SK-N-SH (cell line): Measurements from ENCODE around the gene HOXD11. TPM values are rescaled to one million over a fixed set of nuclear protein-coding genes. Genes with fewer than 3 reads are reported as not detected.

Experiments
- CTCF ChIA-PET: fragments of 300-600, 350-600 bp; formaldehyde crosslinking; extraction: SDS; loops from one replicate; lab custom pipeline; 2021; lab: Yijun Ruan, JAX
- POLR2A ChIA-PET: fragments of 350-600 bp; sonication (Branson Sonifier 250); formaldehyde crosslinking; extraction: SDS; loops from one replicate; lab custom pipeline; 2020; ENCODE audit warnings: antibody characterized with exemption, inconsistent platforms; lab: Yijun Ruan, JAX
- DNase-seq: peaks from one replicate; pipeline ENCODE4 v3.0.0; 2012
- H2AFZ ChIP-seq: fragments of 200-600 bp; sonication (generic); 2 replicates; pipeline ENCODE4 v1.8.1; 2016; ENCODE audit warnings: antibody characterized with exemption, mild to moderate bottlenecking, low read depth
- H3F3A ChIP-seq: fragments of 200-600 bp; sonication (generic); replicated peaks from 2 replicates; pipeline ENCODE3; 2016; ENCODE audit warnings: antibody characterized with exemption, mild to moderate bottlenecking; ENCODE audit not compliant: insufficient read depth
- H3K27ac ChIP-seq, 2 experiments: fragments of 200-500 bp in 1 of 2; fragments of 200-600 bp in 1 of 2; sonication (Bioruptor generic) in 1 of 2; sonication (generic), shearing (Covaris generic) in 1 of 2; 2 replicates each; pipeline versions ENCODE4 v1.5.1 to v1.6.1; 2014 to 2016; ENCODE audit warnings: low read depth in 2 of 2, inconsistent platforms in 1 of 2, low read length in 1 of 2, mild to moderate bottlenecking in 1 of 2, mixed read lengths in 1 of 2
- H3K27me3 ChIP-seq: fragments of 200-600 bp; sonication (generic), shearing (Covaris generic); 2 replicates; pipeline ENCODE4 v1.6.1; 2016; ENCODE audit warnings: mixed run types; ENCODE audit not compliant: insufficient read depth
- H3K36me3 ChIP-seq, 2 experiments: fragments of 200-500 bp in 1 of 2; fragments of 200-600 bp in 1 of 2; sonication (Bioruptor generic) in 1 of 2; sonication (generic) in 1 of 2; replicated peaks in 1 of 2; 2 replicates each; pipeline versions ENCODE3 to v1.5.1; 2014 to 2016; ENCODE audit warnings: low read length in 1 of 2, mild to moderate bottlenecking in 1 of 2; ENCODE audit not compliant: insufficient read depth in 2 of 2, control insufficient read depth in 1 of 2
- H3K4me1 ChIP-seq, 2 experiments: fragments of 200-500 bp in 1 of 2; fragments of 200-600 bp in 1 of 2; sonication (Bioruptor generic) in 1 of 2; sonication (generic), shearing (Covaris generic) in 1 of 2; 2 replicates each; pipeline versions ENCODE4 v1.5.1 to v1.6.1; 2014 to 2016; ENCODE audit warnings: low read depth in 1 of 2, low read length in 1 of 2, mixed run types in 1 of 2; ENCODE audit not compliant: insufficient read depth in 2 of 2, control insufficient read depth in 1 of 2
- H3K4me2 ChIP-seq: fragments of 200-600 bp; sonication (generic), shearing (Covaris generic); 2 replicates; pipeline ENCODE4 v1.6.1; 2017; ENCODE audit warnings: mixed run types
- H3K4me3 ChIP-seq, 2 experiments: fragments of 200-500 bp in 1 of 2; fragments of 200-600 bp in 1 of 2; sonication (Bioruptor generic) in 1 of 2; sonication (generic), shearing (Covaris generic) in 1 of 2; 2 replicates each; pipeline versions ENCODE4 v1.5.1 to v1.8.1; 2014 to 2016; ENCODE audit warnings: low read depth in 2 of 2, inconsistent platforms in 1 of 2, low read length in 1 of 2, mild to moderate bottlenecking in 1 of 2, mixed read lengths in 1 of 2, moderate library complexity in 1 of 2
- H3K79me2 ChIP-seq: fragments of 200-600 bp; sonication (generic); 2 replicates; pipeline ENCODE4 v1.8.1; 2017; ENCODE audit warnings: mild to moderate bottlenecking; ENCODE audit not compliant: insufficient read depth
- H3K9ac ChIP-seq: fragments of 200-600 bp; sonication (generic); 2 replicates; pipeline ENCODE4 v1.6.1; 2017; ENCODE audit warnings: mixed run types
- H3K9me2 ChIP-seq: fragments of 200-600 bp; sonication (generic); 2 replicates; pipeline ENCODE4 v1.6.1; 2017; ENCODE audit warnings: mixed run types
- H3K9me3 ChIP-seq: fragments of 200-600 bp; sonication (generic); 2 replicates; pipeline ENCODE4 v1.6.1; 2017; ENCODE audit warnings: mixed run types, mild to moderate bottlenecking, moderate library complexity
- H4K20me1 ChIP-seq: fragments of 200-600 bp; sonication (generic); 2 replicates; pipeline ENCODE4 v1.6.1; 2017; ENCODE audit warnings: mild to moderate bottlenecking, mixed run types; ENCODE audit not compliant: insufficient read depth
- ELF1 ChIP-seq: IDR thresholded peaks from 2 replicates; pipeline ENCODE4 v1.4.0; 2012
- FOXJ3 ChIP-seq: sonication (generic); formaldehyde crosslinking; IDR thresholded peaks from 2 replicates; pipeline ENCODE4 v1.5.1; 2020; ENCODE audit warnings: mild to moderate bottlenecking, missing genetic modification reagents
- FOXM1 ChIP-seq: IDR thresholded peaks from 2 replicates; pipeline ENCODE4 v1.4.0; 2012; ENCODE audit warnings: low read depth, mild to moderate bottlenecking
- GABPA ChIP-seq: IDR thresholded peaks from 2 replicates; pipeline ENCODE4 v1.4.0; 2012; ENCODE audit warnings: low read depth, mild to moderate bottlenecking
- MAX ChIP-seq: IDR thresholded peaks from 2 replicates; pipeline ENCODE4 v1.4.0; 2012; ENCODE audit warnings: low read depth
- MEF2A ChIP-seq: IDR thresholded peaks from 2 replicates; pipeline ENCODE4 v1.4.0; 2012; ENCODE audit warnings: low read depth, borderline replicate concordance
- MXI1 ChIP-seq: IDR thresholded peaks from 2 replicates; pipeline ENCODE4 v1.6.1; 2012; ENCODE audit warnings: mild to moderate bottlenecking, low read depth, low read length, improper control_type of control experiment
- POLR2AphosphoS5 ChIP-seq: IDR thresholded peaks from 2 replicates; pipeline ENCODE4 v1.6.1; 2012; ENCODE audit warnings: low read depth, low read length
- SIN3A ChIP-seq: IDR thresholded peaks from 2 replicates; pipeline ENCODE4 v1.6.1; 2012; ENCODE audit warnings: low read depth, mild to moderate bottlenecking, low read length, moderate library complexity, borderline replicate concordance
- SMC3 ChIP-seq: IDR thresholded peaks from 2 replicates; pipeline ENCODE4 v1.6.1; 2012; ENCODE audit warnings: low read depth, low read length, improper control_type of control experiment
- YY1 ChIP-seq: IDR thresholded peaks from 2 replicates; pipeline ENCODE4 v1.4.0; 2012; ENCODE audit warnings: low read depth, mild to moderate bottlenecking
- WGBS: methylation state at CpG from one replicate; pipeline ENCODE4 v1.1.6; 2017; ENCODE audit warnings: low lambda C conversion rate; 5-methylcytosine and 5-hydroxymethylcytosine counted together
- polyA plus RNA-seq, 3 experiments: library from polyadenylated mRNA; depleted of rRNA; stranded (reverse); fragments of >200 nt; gene quantifications; 2 replicates each; pipeline ENCODE4 v1.2.3, GENCODE V29; 2012
- TF ChIP-seq, protein P1 (sequence below): IDR thresholded peaks from 2 replicates; pipeline ENCODE4 v1.6.1; 2012; ENCODE audit warnings: mild to moderate bottlenecking, low read depth, low read length, moderate library complexity
- TF ChIP-seq, protein P2 (sequence below): IDR thresholded peaks from 2 replicates; pipeline ENCODE4 v1.4.0; 2012; ENCODE audit warnings: low read depth, borderline replicate concordance
- TF ChIP-seq, protein P3 (sequence below): fragments of 200-600 bp; sonication (generic); IDR thresholded peaks from 2 replicates; pipeline ENCODE4 v1.6.1; 2017; ENCODE audit warnings: antibody characterized with exemption, mild to moderate bottlenecking, moderate library complexity

Gene HOXD11
- polyA plus RNA-seq, 1 of the 3 experiments (the other 2 are of a cell fraction), result not detected

GRCh38 chr2:176157499-176158185 lies 50.6 kb downstream of the HOXD11 start:
- H3F3A ChIP-seq, result no peaks in the 10 kb centered on the region
- H3K9ac ChIP-seq, result peak overlapping the region; percentile 51; the same call in 1 of the 2 replicates
- H3K4me3 ChIP-seq, result peak overlapping the region; percentile 54 to 71
- peak overlapping the region; percentile 81 for H3K4me2 ChIP-seq
- peaks cover 0 to 8% of the 10 kb centered on the region in 2 experiments; a peak in 2 of 4 replicates for H3K4me1 ChIP-seq
- CTCF ChIA-PET, result interaction anchor here (1.2 to 6.2 kb wide), 4 partner anchors 12 to 991 kb away, joined by 3 to 53 read pairs (median 5); no protein-coding TSS in a partner anchor
- POLR2A ChIA-PET, result interaction anchor here (1.4 to 2.3 kb wide), 3 partner anchors 18 to 297 kb away, joined by 4 to 9 read pairs (median 5); no protein-coding TSS in a partner anchor
- no peaks in the 10 kb centered on the region for H3K9me2 ChIP-seq
- no peaks in the 10 kb centered on the region for H3K79me2 ChIP-seq
- H3K27ac ChIP-seq, result peak overlapping the region in 1 of 2 experiments; percentile 89; a peak in 2 of 4 replicates
- peaks cover 0 to 24% of the 10 kb centered on the region in 2 experiments for H3K36me3 ChIP-seq
- no peaks in the 10 kb centered on the region for H3K27me3 ChIP-seq
- no peak for TF ChIP-seq POLR2AphosphoS5
- TF ChIP-seq YY1, result no peak
- TF ChIP-seq, protein P1, sequence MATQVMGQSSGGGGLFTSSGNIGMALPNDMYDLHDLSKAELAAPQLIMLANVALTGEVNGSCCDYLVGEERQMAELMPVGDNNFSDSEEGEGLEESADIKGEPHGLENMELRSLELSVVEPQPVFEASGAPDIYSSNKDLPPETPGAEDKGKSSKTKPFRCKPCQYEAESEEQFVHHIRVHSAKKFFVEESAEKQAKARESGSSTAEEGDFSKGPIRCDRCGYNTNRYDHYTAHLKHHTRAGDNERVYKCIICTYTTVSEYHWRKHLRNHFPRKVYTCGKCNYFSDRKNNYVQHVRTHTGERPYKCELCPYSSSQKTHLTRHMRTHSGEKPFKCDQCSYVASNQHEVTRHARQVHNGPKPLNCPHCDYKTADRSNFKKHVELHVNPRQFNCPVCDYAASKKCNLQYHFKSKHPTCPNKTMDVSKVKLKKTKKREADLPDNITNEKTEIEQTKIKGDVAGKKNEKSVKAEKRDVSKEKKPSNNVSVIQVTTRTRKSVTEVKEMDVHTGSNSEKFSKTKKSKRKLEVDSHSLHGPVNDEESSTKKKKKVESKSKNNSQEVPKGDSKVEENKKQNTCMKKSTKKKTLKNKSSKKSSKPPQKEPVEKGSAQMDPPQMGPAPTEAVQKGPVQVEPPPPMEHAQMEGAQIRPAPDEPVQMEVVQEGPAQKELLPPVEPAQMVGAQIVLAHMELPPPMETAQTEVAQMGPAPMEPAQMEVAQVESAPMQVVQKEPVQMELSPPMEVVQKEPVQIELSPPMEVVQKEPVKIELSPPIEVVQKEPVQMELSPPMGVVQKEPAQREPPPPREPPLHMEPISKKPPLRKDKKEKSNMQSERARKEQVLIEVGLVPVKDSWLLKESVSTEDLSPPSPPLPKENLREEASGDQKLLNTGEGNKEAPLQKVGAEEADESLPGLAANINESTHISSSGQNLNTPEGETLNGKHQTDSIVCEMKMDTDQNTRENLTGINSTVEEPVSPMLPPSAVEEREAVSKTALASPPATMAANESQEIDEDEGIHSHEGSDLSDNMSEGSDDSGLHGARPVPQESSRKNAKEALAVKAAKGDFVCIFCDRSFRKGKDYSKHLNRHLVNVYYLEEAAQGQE, result no peak
- no peak for TF ChIP-seq FOXJ3 (CRISPR knock-in tag)
- peak; percentile 63; the same call in 1 of the 2 replicates for TF ChIP-seq MAX
- TF ChIP-seq SMC3, result 0 out of 2 replicates have a peak, but pooled peaks have one; percentile 3
- no peak for TF ChIP-seq ELF1
- TF ChIP-seq, protein P2, sequence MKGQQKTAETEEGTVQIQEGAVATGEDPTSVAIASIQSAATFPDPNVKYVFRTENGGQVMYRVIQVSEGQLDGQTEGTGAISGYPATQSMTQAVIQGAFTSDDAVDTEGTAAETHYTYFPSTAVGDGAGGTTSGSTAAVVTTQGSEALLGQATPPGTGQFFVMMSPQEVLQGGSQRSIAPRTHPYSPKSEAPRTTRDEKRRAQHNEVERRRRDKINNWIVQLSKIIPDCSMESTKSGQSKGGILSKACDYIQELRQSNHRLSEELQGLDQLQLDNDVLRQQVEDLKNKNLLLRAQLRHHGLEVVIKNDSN, result no peak
- TF ChIP-seq SIN3A, result no peak
- TF ChIP-seq MEF2A, result no peak
- no peak for TF ChIP-seq FOXM1
- TF ChIP-seq GABPA, result no peak
- TF ChIP-seq MXI1, result peak; percentile 18; the same call in 1 of the 2 replicates
- TF ChIP-seq, protein P3, sequence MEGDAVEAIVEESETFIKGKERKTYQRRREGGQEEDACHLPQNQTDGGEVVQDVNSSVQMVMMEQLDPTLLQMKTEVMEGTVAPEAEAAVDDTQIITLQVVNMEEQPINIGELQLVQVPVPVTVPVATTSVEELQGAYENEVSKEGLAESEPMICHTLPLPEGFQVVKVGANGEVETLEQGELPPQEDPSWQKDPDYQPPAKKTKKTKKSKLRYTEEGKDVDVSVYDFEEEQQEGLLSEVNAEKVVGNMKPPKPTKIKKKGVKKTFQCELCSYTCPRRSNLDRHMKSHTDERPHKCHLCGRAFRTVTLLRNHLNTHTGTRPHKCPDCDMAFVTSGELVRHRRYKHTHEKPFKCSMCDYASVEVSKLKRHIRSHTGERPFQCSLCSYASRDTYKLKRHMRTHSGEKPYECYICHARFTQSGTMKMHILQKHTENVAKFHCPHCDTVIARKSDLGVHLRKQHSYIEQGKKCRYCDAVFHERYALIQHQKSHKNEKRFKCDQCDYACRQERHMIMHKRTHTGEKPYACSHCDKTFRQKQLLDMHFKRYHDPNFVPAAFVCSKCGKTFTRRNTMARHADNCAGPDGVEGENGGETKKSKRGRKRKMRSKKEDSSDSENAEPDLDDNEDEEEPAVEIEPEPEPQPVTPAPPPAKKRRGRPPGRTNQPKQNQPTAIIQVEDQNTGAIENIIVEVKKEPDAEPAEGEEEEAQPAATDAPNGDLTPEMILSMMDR, result no peak
- TF ChIP-seq, all 33 proteins: peak for 3
- H2AFZ ChIP-seq, result peak overlapping the region; percentile 86
- peak; percentile 88 for DNase-seq
- no peaks in the 10 kb centered on the region for H3K9me3 ChIP-seq
- no peaks in the 10 kb centered on the region for H4K20me1 ChIP-seq
- 11% methylated on average over 38 of the region's 43 CpGs for WGBS
